Hepatocyte (in vitro differentiated cells): ENCODE data around the gene YARS1.

Experiments used
- EZH2 ChIP-seq: fragments of 200-600 bp; sonication (generic); IDR thresholded peaks from 2 replicates; pipeline ENCODE4 v1.6.1; 2016; ENCODE audit warnings: antibody characterized with exemption, mild to moderate bottlenecking, borderline replicate concordance
- EZH2phosphoT487 ChIP-seq: fragments of 200-600 bp; sonication (generic); IDR thresholded peaks from one replicate; pipeline ENCODE4 v1.6.1; 2018; ENCODE audit warnings: antibody characterized with exemption, mild to moderate bottlenecking, low read depth, moderate library complexity; ENCODE audit not compliant: unreplicated experiment, severe bottlenecking
- TF ChIP-seq, protein P1 (sequence below): fragments of 200-600 bp; sonication (generic); IDR thresholded peaks from 2 replicates; pipeline ENCODE4 v1.5.1; 2016; ENCODE audit warnings: antibody characterized with exemption, mild to moderate bottlenecking; ENCODE audit not compliant: poor library complexity

DNA sequence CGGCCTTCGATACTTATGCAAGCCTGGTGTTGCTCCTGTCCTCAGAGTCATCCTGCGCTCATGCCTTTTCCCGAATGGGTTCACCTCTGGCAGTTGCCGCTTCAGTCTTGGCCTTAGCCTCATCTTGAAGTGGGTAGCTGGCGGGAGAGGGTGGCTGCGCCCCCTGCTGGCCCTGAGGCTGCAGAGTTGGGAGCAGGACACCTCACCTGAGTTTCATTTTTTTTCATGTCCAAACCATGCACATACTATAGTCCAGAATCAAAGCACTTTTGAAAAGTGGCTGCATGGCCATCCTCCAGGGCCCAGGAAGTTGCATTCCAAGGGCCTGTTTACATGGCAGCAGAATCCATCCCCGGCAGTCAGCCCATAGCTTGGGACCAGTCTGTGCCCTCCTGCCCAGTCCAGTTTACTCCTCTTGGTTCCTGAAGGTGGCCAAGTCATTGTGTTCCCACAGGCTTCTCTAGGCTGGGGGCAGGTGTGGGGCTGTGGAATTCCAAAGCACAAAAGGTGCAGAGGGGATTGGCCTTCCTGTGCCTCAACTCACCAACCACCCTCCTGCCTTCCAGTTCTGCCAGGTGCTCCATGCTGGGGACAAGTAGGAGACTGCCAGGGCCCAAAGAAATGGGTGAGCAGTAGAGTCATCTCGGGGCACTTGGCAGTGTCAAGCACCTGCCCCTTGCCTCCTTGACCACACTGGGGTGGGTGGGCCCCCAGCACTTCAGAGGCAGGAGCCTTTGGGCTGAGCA, 44.0 kb downstream of the YARS1 start:
- TF ChIP-seq, protein P1, sequence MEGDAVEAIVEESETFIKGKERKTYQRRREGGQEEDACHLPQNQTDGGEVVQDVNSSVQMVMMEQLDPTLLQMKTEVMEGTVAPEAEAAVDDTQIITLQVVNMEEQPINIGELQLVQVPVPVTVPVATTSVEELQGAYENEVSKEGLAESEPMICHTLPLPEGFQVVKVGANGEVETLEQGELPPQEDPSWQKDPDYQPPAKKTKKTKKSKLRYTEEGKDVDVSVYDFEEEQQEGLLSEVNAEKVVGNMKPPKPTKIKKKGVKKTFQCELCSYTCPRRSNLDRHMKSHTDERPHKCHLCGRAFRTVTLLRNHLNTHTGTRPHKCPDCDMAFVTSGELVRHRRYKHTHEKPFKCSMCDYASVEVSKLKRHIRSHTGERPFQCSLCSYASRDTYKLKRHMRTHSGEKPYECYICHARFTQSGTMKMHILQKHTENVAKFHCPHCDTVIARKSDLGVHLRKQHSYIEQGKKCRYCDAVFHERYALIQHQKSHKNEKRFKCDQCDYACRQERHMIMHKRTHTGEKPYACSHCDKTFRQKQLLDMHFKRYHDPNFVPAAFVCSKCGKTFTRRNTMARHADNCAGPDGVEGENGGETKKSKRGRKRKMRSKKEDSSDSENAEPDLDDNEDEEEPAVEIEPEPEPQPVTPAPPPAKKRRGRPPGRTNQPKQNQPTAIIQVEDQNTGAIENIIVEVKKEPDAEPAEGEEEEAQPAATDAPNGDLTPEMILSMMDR: peak; percentile 93
- TF ChIP-seq EZH2 (no peak), EZH2phosphoT487 (no peak)
